ENCODE results near the gene KRT80. TPM values are rescaled to one million over a fixed set of nuclear protein-coding genes. Genes with fewer than 3 reads are reported as not detected.

KRT80 gene
- total RNA-seq, 3 donors from 2014 or later = 0.06 TPM; not detected in 2

GRCh38 chr12:52202361-52203078 is 10.7 kb upstream of the KRT80 start:
- TF ChIP-seq CTCF (IDR thresholded peaks at IDR 0.05) = no peak
- intact Hi-C loops (cut with DNase I, micrococcal nuclease) = no loop called here
- no peak for ATAC-seq
- Histone ChIP-seq H3K36me3 (ENCODE audit: low read depth) (no peaks in the 10 kb centered on the region), H3K4me1 (ENCODE audit: low read depth) (no peaks in the 10 kb centered on the region), H3K9me3 (no peaks in the 10 kb centered on the region), H3K4me3 (no peak overlapping the region)
- peak in 2 of 3 donors; percentile 25 to 43 for DNase-seq

GRCh38 chr12:52201451-52201839 is 9.6 kb upstream of the KRT80 start:
- no peak for ATAC-seq

GRCh38 chr12:52200781-52201450 is 9.1 kb upstream of the KRT80 start:
- intact Hi-C loops (cut with DNase I, micrococcal nuclease) = no loop called here
- Histone ChIP-seq H3K9me3 (no peaks in the 10 kb centered on the region), H3K4me3 (no peak overlapping the region), H3K4me1 (ENCODE audit: low read depth) (no peaks in the 10 kb centered on the region), H3K36me3 (ENCODE audit: low read depth) (no peaks in the 10 kb centered on the region)
- no peak for TF ChIP-seq CTCF (IDR thresholded peaks at IDR 0.05)
- DNase-seq (peak in 1 of 3 donors; percentile 37), ATAC-seq (no peak)

More at GRCh38 chr12:52201451-52201839, 9.6 kb upstream of the KRT80 start:
- DNase-seq = no peak
- H3K9me3 ChIP-seq = no peaks in the 10 kb centered on the region
- intact Hi-C loops (cut with DNase I, micrococcal nuclease) = no loop called here
- no peak for TF ChIP-seq CTCF (IDR thresholded peaks at IDR 0.05)
- no peaks in the 10 kb centered on the region for H3K4me1 ChIP-seq (ENCODE audit: low read depth)
- H3K4me3 ChIP-seq = no peak overlapping the region
- no peaks in the 10 kb centered on the region for H3K36me3 ChIP-seq (ENCODE audit: low read depth)

GRCh38 chr12:52200086-52200780 is 8.4 kb upstream of the KRT80 start:
- no peaks in the 10 kb centered on the region for H3K4me1 ChIP-seq (ENCODE audit: low read depth)
- no peaks in the 10 kb centered on the region for H3K9me3 ChIP-seq
- no peak overlapping the region for H3K4me3 ChIP-seq
- no peak for TF ChIP-seq CTCF (IDR thresholded peaks at IDR 0.05)
- no peaks in the 10 kb centered on the region for H3K36me3 ChIP-seq (ENCODE audit: low read depth)
- DNase-seq = peak in 1 of 3 donors; percentile 37
- ATAC-seq = no peak
- intact Hi-C loops (cut with DNase I, micrococcal nuclease) = no loop called here

- DNase-seq = peak in 1 of 3 donors; percentile 21
- Histone ChIP-seq H3K9me3 (no peaks in the 10 kb centered on the region), H3K4me3 (no peak overlapping the region), H3K4me1 (ENCODE audit: low read depth) (no peaks in the 10 kb centered on the region), H3K36me3 (ENCODE audit: low read depth) (no peaks in the 10 kb centered on the region)
- intact Hi-C loops (cut with DNase I, micrococcal nuclease) = no loop called here
- no peak for ATAC-seq
- no peak for TF ChIP-seq CTCF (IDR thresholded peaks at IDR 0.05)
These were observed 7.6 kb upstream of the KRT80 start for GRCh38 chr12:52199294-52199919.
